Activated T-cell treated with anti-CD3 and anti-CD28 coated beads, Interleukin-2, amount 50 U/mL, for 24 hours (primary cell): Measurements from ENCODE around the gene MEF2A.
"Not testable (repeated sequence)": the region's sequence is repeated elsewhere in the genome, so short reads cannot be mapped to it uniquely, and the experiment has no call there.

Experiments used
- DNase-seq: peaks from one replicate; pipeline ENCODE4 v3.0.0-alpha.2; 2020
- H3K27ac Mint-ChIP-seq: 2 replicates; pipeline ENCODE4 v1.8.0; 2020; ENCODE audit warnings: mild to moderate bottlenecking, mixed read lengths
- H3K27me3 Mint-ChIP-seq: 2 replicates; pipeline ENCODE4 v1.8.0; 2020; ENCODE audit warnings: mixed read lengths
- H3K36me3 Mint-ChIP-seq: 2 replicates; pipeline ENCODE4 v1.8.0; 2020; ENCODE audit warnings: low read depth, mixed read lengths
- H3K4me1 Mint-ChIP-seq: 2 replicates; pipeline ENCODE4 v1.8.0; 2020; ENCODE audit warnings: low read depth, mixed read lengths
- H3K4me3 Mint-ChIP-seq: 2 replicates; pipeline ENCODE4 v1.8.0; 2020; ENCODE audit warnings: mild to moderate bottlenecking, moderate library complexity, mixed read lengths
- H3K9me3 Mint-ChIP-seq: 2 replicates; pipeline ENCODE4 v1.8.0; 2020; ENCODE audit warnings: mixed read lengths

Gene MEF2A

GRCh38 chr15:99736702-99737101 lies 170.9 kb downstream of the MEF2A start:
- no peaks in the 10 kb centered on the region for H3K27me3 Mint-ChIP-seq
- H3K36me3 Mint-ChIP-seq, result no peaks in the 10 kb centered on the region
- H3K4me1 Mint-ChIP-seq, result peaks cover 19% of the 10 kb centered on the region
- no peak overlapping the region for H3K27ac Mint-ChIP-seq
- H3K4me3 Mint-ChIP-seq, result no peak overlapping the region
- no peak for DNase-seq
- H3K9me3 Mint-ChIP-seq, result no peaks in the 10 kb centered on the region

- Mint-ChIP-seq H3K27me3 (no peaks in the 10 kb centered on the region), H3K4me1 (peaks cover 10% of the 10 kb centered on the region), H3K4me3 (no peak overlapping the region), H3K9me3 (no peaks in the 10 kb centered on the region), H3K36me3 (no peaks in the 10 kb centered on the region), H3K27ac (no peak overlapping the region)
- DNase-seq, result no peak
Measured at GRCh38 chr15:99738021-99738847, 172.4 kb downstream of the MEF2A start.

- no peak overlapping the region for H3K4me3 Mint-ChIP-seq
- no peaks in the 10 kb centered on the region for H3K27me3 Mint-ChIP-seq
- H3K4me1 Mint-ChIP-seq, result no peaks in the 10 kb centered on the region
- no peak for DNase-seq
- H3K9me3 Mint-ChIP-seq, result no peaks in the 10 kb centered on the region
- H3K27ac Mint-ChIP-seq, result no peak overlapping the region
- no peaks in the 10 kb centered on the region for H3K36me3 Mint-ChIP-seq
Measured at GRCh38 chr15:99741835-99742234, 176.1 kb downstream of the MEF2A start.

GRCh38 chr15:99744142-99744541 lies 178.4 kb downstream of the MEF2A start:
- Mint-ChIP-seq H3K27ac (no peak overlapping the region), H3K36me3 (no peaks in the 10 kb centered on the region)

GRCh38 chr15:99745370-99746086 lies 179.7 kb downstream of the MEF2A start:
- Mint-ChIP-seq H3K4me3 (no peak overlapping the region), H3K9me3 (no peaks in the 10 kb centered on the region), H3K27me3 (no peaks in the 10 kb centered on the region), H3K36me3 (no peaks in the 10 kb centered on the region), H3K27ac (no peak overlapping the region), H3K4me1 (no peaks in the 10 kb centered on the region)
- DNase-seq, result no peak

More at GRCh38 chr15:99744142-99744541, 178.4 kb downstream of the MEF2A start:
- Mint-ChIP-seq H3K4me3 (no peak overlapping the region), H3K9me3 (no peaks in the 10 kb centered on the region), H3K27me3 (no peaks in the 10 kb centered on the region), H3K4me1 (no peaks in the 10 kb centered on the region)
- no peak for DNase-seq

GRCh38 chr15:99749386-99749785 lies 183.6 kb downstream of the MEF2A start:
- Mint-ChIP-seq H3K27me3 (no peaks in the 10 kb centered on the region), H3K36me3 (no peaks in the 10 kb centered on the region)
- DNase-seq, result no peak

GRCh38 chr15:99750326-99750725 lies 184.5 kb downstream of the MEF2A start:
- not testable (repeated sequence) for H3K27ac Mint-ChIP-seq, H3K27me3 Mint-ChIP-seq, H3K9me3 Mint-ChIP-seq, H3K36me3 Mint-ChIP-seq, H3K4me3 Mint-ChIP-seq, H3K4me1 Mint-ChIP-seq, DNase-seq

More at GRCh38 chr15:99749386-99749785, 183.6 kb downstream of the MEF2A start:
- no peak overlapping the region for H3K27ac Mint-ChIP-seq
- no peaks in the 10 kb centered on the region for H3K9me3 Mint-ChIP-seq
- H3K4me3 Mint-ChIP-seq, result no peak overlapping the region
- no peaks in the 10 kb centered on the region for H3K4me1 Mint-ChIP-seq

GRCh38 chr15:99752556-99752955 lies 186.8 kb downstream of the MEF2A start:
- Mint-ChIP-seq H3K9me3 (no peaks in the 10 kb centered on the region), H3K27me3 (no peaks in the 10 kb centered on the region), H3K27ac (no peak overlapping the region), H3K36me3 (no peaks in the 10 kb centered on the region), H3K4me3 (no peak overlapping the region), H3K4me1 (no peaks in the 10 kb centered on the region)
- no peak for DNase-seq

- Mint-ChIP-seq H3K27me3 (no peaks in the 10 kb centered on the region), H3K9me3 (no peaks in the 10 kb centered on the region), H3K4me3 (no peak overlapping the region), H3K4me1 (no peaks in the 10 kb centered on the region), H3K27ac (no peak overlapping the region), H3K36me3 (no peaks in the 10 kb centered on the region)
- no peak for DNase-seq
Measured at GRCh38 chr15:99753066-99753465, 187.3 kb downstream of the MEF2A start.

- H3K27me3 Mint-ChIP-seq, result no peaks in the 10 kb centered on the region
- H3K4me1 Mint-ChIP-seq, result no peaks in the 10 kb centered on the region
- no peak overlapping the region for H3K4me3 Mint-ChIP-seq
Measured at GRCh38 chr15:99755692-99756409, 190.1 kb downstream of the MEF2A start.

GRCh38 chr15:99762288-99762687 lies 196.5 kb downstream of the MEF2A start:
- Mint-ChIP-seq H3K27ac (no peak overlapping the region), H3K27me3 (no peaks in the 10 kb centered on the region), H3K9me3 (no peaks in the 10 kb centered on the region), H3K36me3 (no peaks in the 10 kb centered on the region), H3K4me1 (no peaks in the 10 kb centered on the region), H3K4me3 (no peak overlapping the region)
- no peak for DNase-seq

More at GRCh38 chr15:99755692-99756409, 190.1 kb downstream of the MEF2A start:
- H3K9me3 Mint-ChIP-seq, result no peaks in the 10 kb centered on the region
- DNase-seq, result peak; percentile 56
- no peak overlapping the region for H3K27ac Mint-ChIP-seq
- no peaks in the 10 kb centered on the region for H3K36me3 Mint-ChIP-seq

- H3K4me3 Mint-ChIP-seq, result no peak overlapping the region
- no peaks in the 10 kb centered on the region for H3K4me1 Mint-ChIP-seq
- H3K27ac Mint-ChIP-seq, result no peak overlapping the region
- H3K27me3 Mint-ChIP-seq, result no peaks in the 10 kb centered on the region
- DNase-seq, result no peak
- no peaks in the 10 kb centered on the region for H3K36me3 Mint-ChIP-seq
- H3K9me3 Mint-ChIP-seq, result no peaks in the 10 kb centered on the region
Measured at GRCh38 chr15:99763827-99764226, 198.0 kb downstream of the MEF2A start.

GRCh38 chr15:99764522-99764921 lies 198.7 kb downstream of the MEF2A start:
- Mint-ChIP-seq H3K36me3 (no peaks in the 10 kb centered on the region), H3K9me3 (no peaks in the 10 kb centered on the region), H3K4me3 (no peak overlapping the region)

More at GRCh38 chr15:99764522-99764921, 198.7 kb downstream of the MEF2A start:
- no peaks in the 10 kb centered on the region for H3K4me1 Mint-ChIP-seq
- H3K27ac Mint-ChIP-seq, result no peak overlapping the region
- DNase-seq, result no peak
- H3K27me3 Mint-ChIP-seq, result no peaks in the 10 kb centered on the region
